IMR-90 (cell line): ENCODE measurements around the gene SARDH.

ENCODE experiments used
- CEBPB ChIP-seq: IDR thresholded peaks from 2 replicates; pipeline ENCODE4 v1.6.1; 2012; ENCODE audit warnings: low read depth, low read length, improper control_type of control experiment
- CHD1 ChIP-seq: IDR thresholded peaks from 2 replicates; pipeline ENCODE4 v1.6.1; 2012; ENCODE audit warnings: low read depth, low read length, improper control_type of control experiment
- CTCF ChIP-seq: conservative IDR thresholded peaks from 2 replicates; pipeline ENCODE4 v1.5.1; 2012; ENCODE audit warnings: mild to moderate bottlenecking, low read depth, low read length, improper control_type of control experiment
- ELK1 ChIP-seq: fragments of 150-350 bp; IDR thresholded peaks from 2 replicates; pipeline ENCODE4 v1.6.1; 2016; ENCODE audit warnings: low read depth, mild to moderate bottlenecking, low read length, moderate library complexity, borderline replicate concordance
- FOS ChIP-seq: fragments of 150-350 bp; IDR thresholded peaks from 2 replicates; pipeline ENCODE4 v1.6.1; 2016; ENCODE audit warnings: low read depth, low read length
- MAFK ChIP-seq: IDR thresholded peaks from 2 replicates; pipeline ENCODE4 v1.6.1; 2012; ENCODE audit warnings: low read depth, low read length, improper control_type of control experiment
- MAZ ChIP-seq: IDR thresholded peaks from 2 replicates; pipeline ENCODE4 v1.6.1; 2012; ENCODE audit warnings: low read depth, mild to moderate bottlenecking, low read length, improper control_type of control experiment, moderate library complexity, borderline replicate concordance
- MXI1 ChIP-seq: IDR thresholded peaks from 2 replicates; pipeline ENCODE4 v1.6.1; 2012; ENCODE audit warnings: low read depth, mild to moderate bottlenecking, low read length, moderate library complexity, borderline replicate concordance
- NFE2L2 ChIP-seq: fragments of 150-350 bp; IDR thresholded peaks from 2 replicates; pipeline ENCODE4 v1.6.1; 2016; ENCODE audit warnings: low read depth, mild to moderate bottlenecking, low read length
- POLR2A ChIP-seq: IDR thresholded peaks from 2 replicates; pipeline ENCODE4 v1.6.1; 2012; ENCODE audit warnings: mild to moderate bottlenecking, low read depth, low read length
- RAD21 ChIP-seq: IDR thresholded peaks from 2 replicates; pipeline ENCODE4 v1.6.1; 2012; ENCODE audit warnings: low read length, improper control_type of control experiment
- RCOR1 ChIP-seq: IDR thresholded peaks from 2 replicates; pipeline ENCODE4 v1.6.1; 2012; ENCODE audit warnings: mild to moderate bottlenecking, low read length, improper control_type of control experiment; ENCODE audit not compliant: insufficient replicate concordance
- SMC3 ChIP-seq: fragments of 150-350 bp; IDR thresholded peaks from 2 replicates; pipeline ENCODE4 v1.6.1; 2016; ENCODE audit warnings: low read depth, mild to moderate bottlenecking, antibody characterized with exemption, low read length, moderate library complexity
- USF2 ChIP-seq: fragments of 150-350 bp; IDR thresholded peaks from 2 replicates; pipeline ENCODE4 v1.6.1; 2017; ENCODE audit warnings: mild to moderate bottlenecking, antibody characterized with exemption, low read length, low read depth

GRCh38 chr9:133759146-133759900 lies 21.2 kb upstream of the SARDH start:
- TF ChIP-seq CTCF (no peak), POLR2A (no peak), SMC3 (no peak), CEBPB (no peak), MAZ (no peak), FOS (no peak), RAD21 (no peak), NFE2L2 (no peak), MXI1 (no peak), ELK1 (no peak), USF2 (no peak), CHD1 (no peak), MAFK (no peak), RCOR1 (no peak)
